H9 (cell line): ENCODE data around the gene TANK. TPM values are rescaled to one million over a fixed set of nuclear protein-coding genes. Genes with fewer than 3 reads are reported as not detected.

Experiments used
- DNase-seq: peaks from one replicate; pipeline ENCODE4 v3.0.0-alpha.2; 2017
- H2AFZ ChIP-seq: one replicate; pipeline ENCODE4 v1.6.1; 2013; ENCODE audit warnings: mild to moderate bottlenecking, low read length, control low read depth, moderate library complexity
- H2AK5ac ChIP-seq: 2 replicates; pipeline ENCODE4 v1.6.1; 2013; ENCODE audit warnings: low read length, control low read depth, mixed read lengths; ENCODE audit not compliant: insufficient read length
- H2BK120ac ChIP-seq: one replicate; pipeline ENCODE4 v1.6.1; 2013; ENCODE audit warnings: low read depth, mild to moderate bottlenecking, low read length, control low read depth, inconsistent platforms; ENCODE audit not compliant: poor library complexity, severe bottlenecking
- H2BK12ac ChIP-seq: 2 replicates; pipeline ENCODE4 v1.6.1; 2013; ENCODE audit warnings: low read length, control low read depth, mixed read lengths, low read depth; ENCODE audit not compliant: insufficient read length
- H2BK15ac ChIP-seq: 2 replicates; pipeline ENCODE4 v1.6.1; 2013; ENCODE audit warnings: low read depth, low read length, control low read depth
- H2BK20ac ChIP-seq: one replicate; pipeline ENCODE4 v1.6.1; 2013; ENCODE audit warnings: low read depth, mild to moderate bottlenecking, low read length, control low read depth, inconsistent platforms; ENCODE audit not compliant: poor library complexity, severe bottlenecking
- H2BK5ac ChIP-seq: 2 replicates; pipeline ENCODE4 v1.6.1; 2013; ENCODE audit warnings: low read length, control low read depth, mixed read lengths; ENCODE audit not compliant: insufficient read length
- H3K14ac ChIP-seq: 2 replicates; pipeline ENCODE4 v1.6.1; 2013; ENCODE audit warnings: low read length, control low read depth; ENCODE audit not compliant: insufficient read depth
- H3K18ac ChIP-seq: 2 replicates; pipeline ENCODE4 v1.6.1; 2013; ENCODE audit warnings: low read depth, mild to moderate bottlenecking, mixed read lengths, low read length, control low read depth; ENCODE audit not compliant: insufficient read length
- H3K23ac ChIP-seq: 2 replicates; pipeline ENCODE4 v1.6.1; 2013; ENCODE audit warnings: low read length, control low read depth, mixed read lengths, low read depth; ENCODE audit not compliant: insufficient read length
- H3K23me2 ChIP-seq: 2 replicates; pipeline ENCODE4 v1.6.1; 2013; ENCODE audit warnings: low read depth, mild to moderate bottlenecking, mixed read lengths, low read length, control low read depth; ENCODE audit not compliant: insufficient read length, poor library complexity, severe bottlenecking
- H3K27ac ChIP-seq: 2 replicates; pipeline ENCODE4 v1.5.1; 2013; ENCODE audit warnings: low read length, control low read depth, mixed read lengths, low read depth; ENCODE audit not compliant: insufficient read length
- H3K27me3 ChIP-seq: 2 replicates; pipeline ENCODE4 v1.6.1; 2013; ENCODE audit warnings: low read length, control low read depth, inconsistent platforms; ENCODE audit not compliant: insufficient read depth
- H3K4ac ChIP-seq: 2 replicates; pipeline ENCODE4 v1.6.1; 2013; ENCODE audit warnings: low read depth, mild to moderate bottlenecking, control low read depth, inconsistent platforms, low read length, moderate library complexity
- H3K4me1 ChIP-seq: 2 replicates; pipeline ENCODE4 v1.6.1; 2013; ENCODE audit warnings: low read length, control low read depth, inconsistent platforms; ENCODE audit not compliant: insufficient read depth
- H3K4me2 ChIP-seq: 2 replicates; pipeline ENCODE4 v1.6.1; 2013; ENCODE audit warnings: low read length, control low read depth, mixed read lengths; ENCODE audit not compliant: insufficient read length, insufficient read depth
- H3K56ac ChIP-seq: 2 replicates; pipeline ENCODE4 v1.6.1; 2013; ENCODE audit warnings: low read depth, mild to moderate bottlenecking, mixed read lengths, low read length, control low read depth; ENCODE audit not compliant: insufficient read length
- H3K79me1 ChIP-seq: 2 replicates; pipeline ENCODE4 v1.6.1; 2013; ENCODE audit warnings: low read depth, mild to moderate bottlenecking, moderate library complexity, low read length, control low read depth, inconsistent platforms; ENCODE audit not compliant: insufficient read depth, poor library complexity, severe bottlenecking
- H3K79me2 ChIP-seq: 2 replicates; pipeline ENCODE4 v1.6.1; 2013; ENCODE audit warnings: low read length, control low read depth, inconsistent platforms; ENCODE audit not compliant: insufficient read depth
- H3K9ac ChIP-seq: 2 replicates; pipeline ENCODE4 v1.6.1; 2013; ENCODE audit warnings: low read length, control low read depth, mixed read lengths; ENCODE audit not compliant: insufficient read length; ENCODE audit errors: extremely low read depth
- H3K9me3 ChIP-seq: one replicate; pipeline ENCODE4 v1.6.1; 2013; ENCODE audit warnings: low read depth, low read length, inconsistent platforms; ENCODE audit not compliant: control insufficient read depth
- H3T11ph ChIP-seq: one replicate; pipeline ENCODE4 v1.6.1; 2013; ENCODE audit warnings: mild to moderate bottlenecking, low read length, control low read depth, inconsistent platforms
- H4K20me1 ChIP-seq: one replicate; pipeline ENCODE4 v1.6.1; 2013; ENCODE audit not compliant: control insufficient read depth, insufficient read length, insufficient read depth
- H4K5ac ChIP-seq: 2 replicates; pipeline ENCODE4 v1.6.1; 2013; ENCODE audit warnings: low read depth, mild to moderate bottlenecking, mixed read lengths, low read length, control low read depth; ENCODE audit not compliant: insufficient read length
- H4K8ac ChIP-seq: replicated peaks from 2 replicates; pipeline ENCODE4 v1.6.1; 2013; ENCODE audit warnings: low read length, control low read depth, mixed read lengths, low read depth; ENCODE audit not compliant: insufficient read length
- H4K91ac ChIP-seq: 2 replicates; pipeline ENCODE4 v1.6.1; 2013; ENCODE audit warnings: low read depth, mild to moderate bottlenecking, moderate library complexity, mixed read lengths, low read length, control low read depth; ENCODE audit not compliant: insufficient read length
- H3K27ac Mint-ChIP-seq, 3 experiments: 2 replicates in 2 of 3; 3 replicates in 1 of 3; pipeline ENCODE4 v1.8.0; 2020 to 2021; ENCODE audit warnings: mixed read lengths in 3 of 3, mild to moderate bottlenecking in 1 of 3, moderate library complexity in 1 of 3
- H3K27me3 Mint-ChIP-seq: 2 replicates; pipeline ENCODE4 v1.8.0; 2021; ENCODE audit warnings: low read depth, mild to moderate bottlenecking, moderate library complexity, mixed read lengths
- H3K36me3 Mint-ChIP-seq, 3 experiments: 2 replicates in 2 of 3; 3 replicates in 1 of 3; pipeline ENCODE4 v1.8.0; 2020 to 2021; ENCODE audit warnings: low read depth in 3 of 3, mixed read lengths in 3 of 3; ENCODE audit not compliant: insufficient read depth in 1 of 3
- H3K4me1 Mint-ChIP-seq, 2 experiments: 2 replicates each; pipeline ENCODE4 v1.8.0; 2020; ENCODE audit warnings: mixed read lengths in 2 of 2
- H3K4me3 Mint-ChIP-seq, 2 experiments: 2 replicates in 1 of 2; 3 replicates in 1 of 2; pipeline ENCODE4 v1.8.0; 2020 to 2021; ENCODE audit warnings: mild to moderate bottlenecking in 2 of 2, mixed read lengths in 2 of 2, moderate library complexity in 1 of 2
- H3K9me3 Mint-ChIP-seq, 2 experiments: 2 replicates in 1 of 2; 3 replicates in 1 of 2; pipeline ENCODE4 v1.8.0; 2020; ENCODE audit warnings: mild to moderate bottlenecking in 2 of 2, mixed read lengths in 2 of 2, moderate library complexity in 1 of 2
- WGBS: extraction: QIAGEN DNeasy Blood & Tissue Kit; methylation state at CpG from one replicate; pipeline ENCODE4 v1.1.7; 2013; ENCODE audit warnings: missing lambda C conversion rate, low lambda C conversion rate, mixed read lengths; ENCODE audit not compliant: insufficient read length; ENCODE audit errors: extremely low coverage; 5-methylcytosine and 5-hydroxymethylcytosine counted together
- total RNA-seq: library from RNA; stranded (reverse); gene quantifications from 2 replicates; pipeline ENCODE4 v1.2.1, GENCODE V29; 2021
- TF ChIP-seq, protein P1 (sequence below): fragments of 200-600 bp; sonication (generic); conservative IDR thresholded peaks from 3 replicates; pipeline ENCODE4 v1.8.0; 2021; ENCODE audit warnings: antibody characterized with exemption, mild to moderate bottlenecking

Gene TANK
- total RNA-seq, 1 experiment from 2014 or later, result 23.9 TPM

DNA sequence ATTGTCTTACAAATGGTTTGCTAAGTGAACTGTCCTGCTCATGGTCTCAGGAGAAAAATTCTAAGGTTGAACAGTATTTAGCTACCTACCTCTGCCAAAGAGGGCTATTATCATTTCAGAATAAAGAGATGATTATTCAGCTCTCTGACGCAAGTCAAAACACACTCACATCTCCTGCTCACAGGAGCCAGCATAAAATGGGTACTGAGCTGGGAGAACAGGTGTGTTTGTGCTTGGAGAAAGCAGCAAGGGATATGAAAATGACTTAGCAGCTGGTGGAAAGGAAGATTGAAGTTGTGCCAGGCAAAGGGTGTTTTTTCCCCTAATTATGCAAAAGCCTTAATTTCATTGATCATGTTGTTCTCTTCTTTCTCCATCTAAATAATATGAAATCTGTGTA, 47.3 kb upstream of the TANK start:
- Histone ChIP-seq H2AFZ (no peak overlapping the region), H3K23me2 (no peaks in the 10 kb centered on the region), H2BK20ac (no peak overlapping the region), H3K79me1 (no peaks in the 10 kb centered on the region), H3K56ac (no peak overlapping the region), H3K79me2 (no peaks in the 10 kb centered on the region), H3K27me3 (no peaks in the 10 kb centered on the region), H2BK12ac (no peak overlapping the region), H2AK5ac (no peak overlapping the region), H3K9me3 (no peaks in the 10 kb centered on the region), H3K9ac (no peak overlapping the region), H3T11ph (no peak overlapping the region), H2BK120ac (no peak overlapping the region), H3K14ac (no peak overlapping the region), H4K8ac (no peak overlapping the region), H3K23ac (no peak overlapping the region), H4K20me1 (no peaks in the 10 kb centered on the region), H2BK15ac (no peak overlapping the region), H3K4me2 (no peak overlapping the region), H3K18ac (no peak overlapping the region), H4K5ac (no peak overlapping the region), H3K27ac (no peak overlapping the region), H3K4ac (no peak overlapping the region), H2BK5ac (no peak overlapping the region), H3K4me1 (peaks cover 2% of the 10 kb centered on the region; the same call in 1 of the 2 replicates), H4K91ac (no peak overlapping the region)
- no CpG with 5 or more reads among the region's 1 CpG for WGBS
- Mint-ChIP-seq H3K36me3 (no peaks in the 10 kb centered on the region), H3K27ac (no peak overlapping the region), H3K4me1 (peaks cover 17 to 20% of the 10 kb centered on the region in 2 experiments), H3K4me3 (no peak overlapping the region; a peak in 1 of 5 replicates), H3K9me3 (no peaks in the 10 kb centered on the region), H3K27me3 (no peaks in the 10 kb centered on the region)
- DNase-seq, result no peak
- TF ChIP-seq, protein P1, sequence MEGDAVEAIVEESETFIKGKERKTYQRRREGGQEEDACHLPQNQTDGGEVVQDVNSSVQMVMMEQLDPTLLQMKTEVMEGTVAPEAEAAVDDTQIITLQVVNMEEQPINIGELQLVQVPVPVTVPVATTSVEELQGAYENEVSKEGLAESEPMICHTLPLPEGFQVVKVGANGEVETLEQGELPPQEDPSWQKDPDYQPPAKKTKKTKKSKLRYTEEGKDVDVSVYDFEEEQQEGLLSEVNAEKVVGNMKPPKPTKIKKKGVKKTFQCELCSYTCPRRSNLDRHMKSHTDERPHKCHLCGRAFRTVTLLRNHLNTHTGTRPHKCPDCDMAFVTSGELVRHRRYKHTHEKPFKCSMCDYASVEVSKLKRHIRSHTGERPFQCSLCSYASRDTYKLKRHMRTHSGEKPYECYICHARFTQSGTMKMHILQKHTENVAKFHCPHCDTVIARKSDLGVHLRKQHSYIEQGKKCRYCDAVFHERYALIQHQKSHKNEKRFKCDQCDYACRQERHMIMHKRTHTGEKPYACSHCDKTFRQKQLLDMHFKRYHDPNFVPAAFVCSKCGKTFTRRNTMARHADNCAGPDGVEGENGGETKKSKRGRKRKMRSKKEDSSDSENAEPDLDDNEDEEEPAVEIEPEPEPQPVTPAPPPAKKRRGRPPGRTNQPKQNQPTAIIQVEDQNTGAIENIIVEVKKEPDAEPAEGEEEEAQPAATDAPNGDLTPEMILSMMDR, result no peak
